RWPE1 (cell line): Measurements from ENCODE around the gene C2CD2.
"Not testable (repeated sequence)": the region's sequence is repeated elsewhere in the genome, so short reads cannot be mapped to it uniquely, and the experiment has no call there.

Experiments
- CTCF ChIA-PET: fragments of 350-600 bp; sonication (Branson Sonifier 250); formaldehyde crosslinking; extraction: SDS; loops from one replicate; lab custom pipeline; 2021; lab: Yijun Ruan, JAX
- POLR2A ChIA-PET: fragments of 400-600 bp; formaldehyde crosslinking; extraction: SDS; loops from one replicate; lab custom pipeline; 2020; ENCODE audit warnings: antibody characterized with exemption; ENCODE audit not compliant: low non-redundant PET; lab: Yijun Ruan, JAX
- DNase-seq: peaks from one replicate; pipeline ENCODE4 v3.0.0; 2012; ENCODE audit warnings: low spot score
- H3K27ac ChIP-seq: fragments of 450-650 bp; 2 replicates; pipeline ENCODE4 v1.5.1; 2017
- TF ChIP-seq, protein P1 (sequence below): fragments of 450-650 bp; conservative IDR thresholded peaks from 2 replicates; pipeline ENCODE4 v1.5.1; 2017; ENCODE audit warnings: low read depth, mild to moderate bottlenecking

The C2CD2 gene

DNA sequence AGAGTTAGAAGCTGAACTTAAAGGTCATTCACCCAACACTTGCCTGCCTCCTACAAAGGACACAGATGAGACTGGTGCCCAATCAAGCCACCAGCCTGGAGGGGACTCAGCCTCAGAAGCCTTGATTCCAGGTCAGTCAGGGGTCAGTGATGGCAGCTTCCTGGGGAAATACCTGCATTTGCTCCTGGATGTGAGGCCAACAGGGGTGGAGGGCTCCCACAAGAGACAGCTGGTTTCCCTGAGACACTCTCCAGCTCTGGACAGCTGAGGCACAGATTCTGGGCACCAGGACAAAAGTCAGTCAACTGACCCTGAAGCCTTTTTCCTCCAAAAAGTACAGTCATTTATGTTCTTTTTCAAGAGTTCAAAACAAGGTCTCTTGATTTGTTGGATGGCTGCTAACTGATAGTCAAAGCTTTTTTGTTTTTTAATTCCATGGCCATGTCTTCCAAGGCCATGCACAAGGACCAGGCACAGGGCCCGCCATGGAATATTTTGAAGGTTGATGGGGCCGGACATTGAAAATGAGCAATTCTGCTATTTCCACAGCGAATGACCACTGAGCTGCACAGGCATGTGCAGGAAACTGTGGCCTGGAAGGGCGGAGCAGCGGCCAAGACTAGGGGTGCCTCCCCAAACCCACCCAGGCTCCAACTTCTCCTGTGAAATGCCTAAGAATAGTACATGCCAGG, 1.8 kb downstream of the C2CD2 start:
- no peak for DNase-seq
- TF ChIP-seq, protein P1, sequence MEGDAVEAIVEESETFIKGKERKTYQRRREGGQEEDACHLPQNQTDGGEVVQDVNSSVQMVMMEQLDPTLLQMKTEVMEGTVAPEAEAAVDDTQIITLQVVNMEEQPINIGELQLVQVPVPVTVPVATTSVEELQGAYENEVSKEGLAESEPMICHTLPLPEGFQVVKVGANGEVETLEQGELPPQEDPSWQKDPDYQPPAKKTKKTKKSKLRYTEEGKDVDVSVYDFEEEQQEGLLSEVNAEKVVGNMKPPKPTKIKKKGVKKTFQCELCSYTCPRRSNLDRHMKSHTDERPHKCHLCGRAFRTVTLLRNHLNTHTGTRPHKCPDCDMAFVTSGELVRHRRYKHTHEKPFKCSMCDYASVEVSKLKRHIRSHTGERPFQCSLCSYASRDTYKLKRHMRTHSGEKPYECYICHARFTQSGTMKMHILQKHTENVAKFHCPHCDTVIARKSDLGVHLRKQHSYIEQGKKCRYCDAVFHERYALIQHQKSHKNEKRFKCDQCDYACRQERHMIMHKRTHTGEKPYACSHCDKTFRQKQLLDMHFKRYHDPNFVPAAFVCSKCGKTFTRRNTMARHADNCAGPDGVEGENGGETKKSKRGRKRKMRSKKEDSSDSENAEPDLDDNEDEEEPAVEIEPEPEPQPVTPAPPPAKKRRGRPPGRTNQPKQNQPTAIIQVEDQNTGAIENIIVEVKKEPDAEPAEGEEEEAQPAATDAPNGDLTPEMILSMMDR = no peak
- ChIA-PET CTCF (interaction anchor here (0.6 to 1.0 kb wide), 3 partner anchors 8 to 156 kb away, joined by 3 to 4 read pairs (median 3); no protein-coding TSS in a partner anchor), POLR2A (no interaction called here)
- peak overlapping the region; percentile 92 for H3K27ac ChIP-seq

DNA sequence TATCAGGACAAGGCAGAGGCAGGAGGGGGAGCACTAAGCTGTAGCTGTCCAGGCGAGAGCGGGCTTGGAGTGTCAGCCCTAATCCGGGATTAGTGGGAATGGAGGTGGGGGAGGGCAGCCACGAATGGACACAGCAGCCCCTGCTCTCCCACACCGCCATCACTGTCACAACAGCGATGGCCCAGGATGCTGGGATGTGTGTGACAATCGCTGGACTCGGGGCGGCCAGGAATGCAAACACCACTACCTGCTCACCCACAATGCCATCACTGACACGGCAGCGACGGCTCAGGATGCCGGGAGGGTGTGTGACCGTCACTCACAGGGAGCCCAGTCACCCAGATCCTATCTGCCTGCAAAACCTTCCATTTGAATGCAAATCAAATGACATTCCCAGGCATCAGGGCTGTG, 2.9 kb downstream of the C2CD2 start:
- CTCF ChIA-PET = no interaction called here
- H3K27ac ChIP-seq = no peak overlapping the region
- TF ChIP-seq, protein P1 = no peak
- POLR2A ChIA-PET = no interaction called here
- no peak for DNase-seq

DNA sequence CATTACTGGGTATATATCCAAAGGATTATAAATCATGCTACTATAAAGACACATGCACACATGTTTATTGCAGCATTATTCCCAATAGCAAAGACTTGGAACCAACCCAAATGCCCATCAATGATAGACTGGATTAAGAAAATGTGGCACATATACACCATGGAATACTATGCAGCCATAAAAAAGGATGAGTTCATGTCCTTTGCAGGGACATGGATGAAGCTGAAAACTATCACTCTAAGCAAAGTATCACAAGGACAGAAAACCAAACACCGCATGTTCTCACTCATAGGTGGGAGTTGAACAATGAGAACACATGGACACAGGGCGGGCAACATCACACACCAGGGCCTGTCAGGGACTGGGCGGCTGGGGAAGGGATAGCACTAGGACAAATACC, 4.2 kb downstream of the C2CD2 start:
- POLR2A ChIA-PET, H3K27ac ChIP-seq, DNase-seq: not testable (repeated sequence)
- CTCF ChIA-PET = interaction anchor here (0.8 kb wide), 1 partner anchor 168 kb away, joined by 3 read pairs; no protein-coding TSS in a partner anchor

DNA sequence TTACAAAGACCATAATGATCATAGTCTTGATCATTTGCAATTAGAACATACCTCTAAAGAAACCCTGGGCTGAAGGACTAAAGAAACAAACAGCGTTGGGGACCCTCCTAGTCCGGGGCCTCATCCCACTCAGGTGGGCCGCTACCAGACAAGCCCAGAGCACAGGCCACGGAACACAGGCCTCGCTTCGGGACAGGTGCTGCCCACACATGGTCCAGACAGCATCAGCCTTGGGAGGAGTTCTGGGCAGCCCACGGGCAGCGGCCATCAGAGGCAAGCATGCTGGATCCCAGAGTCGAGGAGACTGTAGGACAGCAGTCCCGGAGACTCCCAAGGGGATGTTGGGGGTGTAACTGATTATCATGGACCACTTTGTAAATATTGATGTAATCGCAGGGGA, 4.9 kb downstream of the C2CD2 start:
- POLR2A ChIA-PET = no interaction called here
- CTCF ChIA-PET = interaction anchor here (0.8 kb wide), 1 partner anchor 169 kb away, joined by 3 read pairs; no protein-coding TSS in a partner anchor
- TF ChIP-seq, protein P1 = no peak
- H3K27ac ChIP-seq = no peak overlapping the region
- no peak for DNase-seq

DNA sequence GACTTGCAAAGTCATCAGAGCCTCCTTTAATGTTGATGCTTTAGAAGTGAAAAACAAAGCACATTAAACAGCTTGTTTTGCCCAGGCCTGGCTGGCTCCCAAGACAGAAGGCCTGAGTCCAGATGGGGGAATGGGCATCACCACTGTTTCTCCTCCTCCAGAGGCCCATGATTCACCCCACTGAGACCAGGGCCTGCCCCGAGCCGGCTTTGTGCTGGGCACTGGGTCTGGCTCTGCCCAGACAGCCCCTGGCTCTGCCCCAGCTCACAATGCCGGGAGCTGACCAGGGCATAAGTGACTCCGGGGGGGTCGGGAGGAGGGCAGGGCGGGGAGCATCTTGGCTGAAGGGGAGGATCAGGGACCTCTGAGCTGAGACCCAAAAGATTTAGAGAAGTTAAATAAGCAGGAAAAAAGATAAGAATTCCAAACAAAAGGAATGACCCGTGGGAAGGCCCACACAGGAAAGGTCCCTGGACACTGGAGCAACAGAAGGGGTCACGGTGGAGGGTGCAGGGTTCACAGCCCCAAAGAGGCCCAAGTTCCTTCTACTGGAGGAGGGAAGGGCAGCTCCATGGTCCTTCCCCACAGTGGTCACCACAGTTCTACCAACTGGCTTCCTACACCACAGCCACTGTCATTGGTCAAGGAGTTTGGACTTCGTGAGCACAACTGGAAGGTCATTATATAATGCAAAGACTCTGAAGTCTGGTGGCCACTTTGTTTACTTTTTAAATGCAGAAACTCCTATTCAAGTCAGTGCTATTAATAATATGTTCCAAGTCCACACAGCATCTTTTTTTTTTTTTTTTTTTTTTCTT, 5.5 kb downstream of the C2CD2 start:
- DNase-seq = no peak
- ChIA-PET POLR2A (interaction anchor here (0.6 kb wide), 2 partner anchors 37 to 256 kb away, joined by 4 to 9 read pairs; no protein-coding TSS in a partner anchor), CTCF (interaction anchor here (0.6 kb wide), 1 partner anchor 15 kb away, joined by 3 read pairs; no protein-coding TSS in a partner anchor)
- peak overlapping the region; percentile 65 for H3K27ac ChIP-seq
- TF ChIP-seq, protein P1 = no peak

DNA sequence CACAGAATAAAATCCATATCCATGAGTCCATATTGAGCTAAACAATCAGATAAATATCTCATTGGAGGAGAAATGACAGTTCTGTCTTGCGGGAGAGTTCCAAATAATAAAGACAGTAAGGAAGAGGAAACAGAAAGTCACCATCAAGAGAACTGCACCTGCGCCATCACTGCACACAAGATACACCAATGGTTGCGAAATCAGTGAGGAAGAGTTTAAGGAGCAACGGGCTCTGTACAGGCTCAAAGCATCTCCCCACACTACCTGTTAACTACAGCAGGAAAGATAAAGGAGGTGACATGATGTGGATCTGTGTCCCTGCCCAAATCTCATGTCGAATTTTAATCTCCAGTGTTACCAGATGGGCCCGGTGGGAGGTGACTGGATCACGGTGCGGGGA, 7.8 kb downstream of the C2CD2 start:
- CTCF ChIA-PET = no interaction called here
- TF ChIP-seq, protein P1 = no peak
- no peak for DNase-seq

More for the DNA sequence above, 7.8 kb downstream of the C2CD2 start:
- no peak overlapping the region for H3K27ac ChIP-seq
- POLR2A ChIA-PET = no interaction called here
